Stomach smooth muscle (tissue), 2 donors: ENCODE results near the gene DEPDC1.
"Not testable (repeated sequence)": the region's sequence is repeated elsewhere in the genome, so short reads cannot be mapped to it uniquely, and the experiment has no call there.

ENCODE experiments used
- H3K27ac ChIP-seq: one replicate; pipeline ENCODE4 v1.7.0; 2013; ENCODE audit warnings: mild to moderate bottlenecking, low read length, inconsistent platforms
- H3K27me3 ChIP-seq, 2 donors: one replicate each; pipeline ENCODE4 v1.7.0; 2013; ENCODE audit warnings: low read length in 2 of 2; ENCODE audit not compliant: insufficient read depth in 2 of 2, control insufficient read depth in 1 of 2
- H3K36me3 ChIP-seq, 2 donors: one replicate each; pipeline ENCODE4 v1.7.0; 2013; ENCODE audit warnings: low read length in 2 of 2; ENCODE audit not compliant: control insufficient read depth in 2 of 2, insufficient read depth in 2 of 2
- H3K4me1 ChIP-seq: one replicate; pipeline ENCODE4 v1.7.0; 2013; ENCODE audit warnings: low read length; ENCODE audit not compliant: control insufficient read depth, insufficient read depth
- H3K4me3 ChIP-seq, 2 donors: one replicate each; pipeline ENCODE4 v1.7.0; 2013; ENCODE audit warnings: low read length in 2 of 2
- H3K9ac ChIP-seq, 2 donors: one replicate each; pipeline ENCODE4 v1.7.0; 2013; ENCODE audit warnings: low read length in 2 of 2, mild to moderate bottlenecking in 1 of 2
- H3K9me3 ChIP-seq, 2 donors: one replicate each; pipeline ENCODE4 v1.7.0; 2013; ENCODE audit warnings: low read length in 2 of 2; ENCODE audit not compliant: control insufficient read depth in 2 of 2
- donor health status: healthy.
- donor health status: Pancreatic carcinoma.

The DEPDC1 gene

GRCh38 chr1:68497358-68497698 is 446 bp upstream of the DEPDC1 start:
- peak overlapping the region; percentile 7 to 72 for H3K9ac ChIP-seq
- no peaks in the 10 kb centered on the region for H3K36me3 ChIP-seq
- no peak overlapping the region for H3K27ac ChIP-seq
- no peaks in the 10 kb centered on the region for H3K9me3 ChIP-seq
- peaks cover 11% of the 10 kb centered on the region for H3K4me1 ChIP-seq
- no peaks in the 10 kb centered on the region for H3K27me3 ChIP-seq
- peak overlapping the region; percentile 84 to 85 for H3K4me3 ChIP-seq

- Histone ChIP-seq H3K9ac (peak overlapping the region; percentile 37 to 55), H3K9me3 (no peaks in the 10 kb centered on the region)
These were observed 758 bp downstream of the DEPDC1 start for GRCh38 chr1:68495968-68496679.

GRCh38 chr1:68495532-68495931 is 1.4 kb downstream of the DEPDC1 start:
- Histone ChIP-seq H3K9ac (no peak overlapping the region), H3K27me3 (no peaks in the 10 kb centered on the region), H3K27ac (no peak overlapping the region), H3K4me1 (peaks cover 11% of the 10 kb centered on the region), H3K36me3 (no peaks in the 10 kb centered on the region), H3K4me3 (no peak overlapping the region), H3K9me3 (no peaks in the 10 kb centered on the region)

More at GRCh38 chr1:68495968-68496679, 758 bp downstream of the DEPDC1 start:
- no peak overlapping the region for H3K27ac ChIP-seq
- peak overlapping the region; percentile 84 to 85 for H3K4me3 ChIP-seq
- H3K4me1 ChIP-seq, result peaks cover 11% of the 10 kb centered on the region
- no peaks in the 10 kb centered on the region for H3K36me3 ChIP-seq
- H3K27me3 ChIP-seq, result no peaks in the 10 kb centered on the region

GRCh38 chr1:68493193-68493592 is 3.7 kb downstream of the DEPDC1 start:
- no peak overlapping the region for H3K9ac ChIP-seq
- H3K9me3 ChIP-seq, result no peaks in the 10 kb centered on the region
- peaks cover 11% of the 10 kb centered on the region for H3K4me1 ChIP-seq
- H3K27ac ChIP-seq, result no peak overlapping the region
- no peak overlapping the region for H3K4me3 ChIP-seq
- no peaks in the 10 kb centered on the region for H3K27me3 ChIP-seq
- H3K36me3 ChIP-seq, result no peaks in the 10 kb centered on the region

- H3K9ac ChIP-seq, H3K36me3 ChIP-seq, H3K27me3 ChIP-seq, H3K9me3 ChIP-seq, H3K4me3 ChIP-seq, H3K27ac ChIP-seq: not testable (repeated sequence)
- peaks cover 11% of the 10 kb centered on the region for H3K4me1 ChIP-seq
These were observed 4.6 kb downstream of the DEPDC1 start for GRCh38 chr1:68492255-68492654.

- Histone ChIP-seq H3K9me3 (no peaks in the 10 kb centered on the region), H3K27me3 (no peaks in the 10 kb centered on the region), H3K36me3 (no peaks in the 10 kb centered on the region), H3K4me3 (no peak overlapping the region), H3K27ac (no peak overlapping the region), H3K9ac (no peak overlapping the region), H3K4me1 (no peaks in the 10 kb centered on the region)
These were observed 6.7 kb downstream of the DEPDC1 start for GRCh38 chr1:68490046-68490651.

- no peak overlapping the region for H3K9ac ChIP-seq
- no peaks in the 10 kb centered on the region for H3K27me3 ChIP-seq
- H3K36me3 ChIP-seq, result no peaks in the 10 kb centered on the region
- H3K4me3 ChIP-seq, result no peak overlapping the region
- no peaks in the 10 kb centered on the region for H3K4me1 ChIP-seq
- H3K27ac ChIP-seq, result no peak overlapping the region
- no peaks in the 10 kb centered on the region for H3K9me3 ChIP-seq
These were observed 11.4 kb downstream of the DEPDC1 start for GRCh38 chr1:68485431-68486022.

GRCh38 chr1:68484618-68485017 is 12.3 kb downstream of the DEPDC1 start:
- Histone ChIP-seq H3K27me3 (no peaks in the 10 kb centered on the region), H3K4me3 (no peak overlapping the region), H3K36me3 (no peaks in the 10 kb centered on the region), H3K9me3 (no peaks in the 10 kb centered on the region), H3K4me1 (no peaks in the 10 kb centered on the region), H3K9ac (no peak overlapping the region), H3K27ac (no peak overlapping the region)

GRCh38 chr1:68481041-68481440 is 15.8 kb downstream of the DEPDC1 start:
- H3K36me3 ChIP-seq, result no peaks in the 10 kb centered on the region

GRCh38 chr1:68479501-68479900 is 17.4 kb downstream of the DEPDC1 start:
- no peak overlapping the region for H3K9ac ChIP-seq
- H3K4me3 ChIP-seq, result no peak overlapping the region

More at GRCh38 chr1:68481041-68481440, 15.8 kb downstream of the DEPDC1 start:
- Histone ChIP-seq H3K4me1 (no peaks in the 10 kb centered on the region), H3K9me3 (no peaks in the 10 kb centered on the region), H3K9ac (no peak overlapping the region), H3K27ac (no peak overlapping the region), H3K4me3 (no peak overlapping the region), H3K27me3 (no peaks in the 10 kb centered on the region)

GRCh38 chr1:68478662-68479061 is 18.2 kb downstream of the DEPDC1 start:
- H3K9me3 ChIP-seq, result no peaks in the 10 kb centered on the region
- H3K27me3 ChIP-seq, result no peaks in the 10 kb centered on the region
- no peak overlapping the region for H3K4me3 ChIP-seq
- H3K9ac ChIP-seq, result no peak overlapping the region
- no peaks in the 10 kb centered on the region for H3K4me1 ChIP-seq
- H3K36me3 ChIP-seq, result no peaks in the 10 kb centered on the region
- no peak overlapping the region for H3K27ac ChIP-seq

More at GRCh38 chr1:68479501-68479900, 17.4 kb downstream of the DEPDC1 start:
- no peaks in the 10 kb centered on the region for H3K4me1 ChIP-seq
- no peak overlapping the region for H3K27ac ChIP-seq
- no peaks in the 10 kb centered on the region for H3K36me3 ChIP-seq
- no peaks in the 10 kb centered on the region for H3K27me3 ChIP-seq
- no peaks in the 10 kb centered on the region for H3K9me3 ChIP-seq
